Brain pericyte (primary cell): ENCODE measurements around the gene AIF1L.

Experiments
- DNase-seq: peaks from one replicate; pipeline ENCODE4 v3.0.0-alpha.2; 2012; ENCODE audit warnings: low read depth, low spot score

The AIF1L gene

DNA sequence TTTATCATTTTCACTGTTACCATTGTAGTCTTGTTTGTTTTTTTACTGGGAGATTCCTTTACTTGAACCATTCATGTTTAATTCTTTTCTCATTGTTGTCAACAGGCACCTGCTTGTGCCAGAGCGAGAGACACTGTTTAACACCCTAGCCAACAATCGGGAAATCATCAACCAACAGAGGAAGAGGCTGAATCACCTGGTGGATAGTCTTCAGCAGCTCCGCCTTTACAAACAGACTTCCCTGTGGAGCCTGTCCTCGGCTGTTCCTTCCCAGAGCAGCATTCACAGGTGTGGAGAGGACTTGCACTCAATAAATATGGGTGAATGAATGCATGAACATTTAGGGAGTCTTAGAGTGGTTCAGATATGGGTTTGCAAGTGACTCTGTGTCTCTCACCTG lies 66.6 kb downstream of the AIF1L start:
- no peak for DNase-seq

- DNase-seq, result no peak
Measured at GRCh38 chr9:131165523-131165922, 69.2 kb downstream of the AIF1L start.

DNA sequence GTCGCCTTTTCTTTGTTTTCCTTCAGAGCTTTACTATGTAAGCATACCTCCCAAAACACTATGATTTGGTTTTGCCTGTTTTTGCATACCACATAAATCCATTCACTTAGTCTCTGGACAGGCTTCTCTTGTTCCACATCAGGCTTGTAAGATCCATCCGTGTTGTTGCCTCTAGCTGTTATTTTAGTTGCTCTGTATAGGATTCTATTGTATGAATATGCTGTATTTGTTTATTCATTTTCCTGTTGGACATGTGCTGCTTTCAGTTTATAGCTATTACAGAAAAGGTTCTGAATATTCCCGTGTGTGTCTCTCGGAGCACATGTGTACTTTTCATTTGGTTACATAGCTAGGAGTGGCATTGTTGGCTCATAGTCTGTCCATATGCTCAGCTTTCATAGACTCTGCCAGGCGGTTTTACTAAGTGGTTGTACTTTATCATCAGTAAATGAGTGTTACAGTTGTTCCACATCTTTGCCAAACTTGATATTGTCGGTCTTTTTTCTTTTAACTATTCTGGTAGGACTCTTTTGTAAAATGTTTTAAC lies 70.9 kb downstream of the AIF1L start:
- DNase-seq, result no peak

GRCh38 chr9:131167936-131168335 lies 71.6 kb downstream of the AIF1L start:
- no peak for DNase-seq

DNA sequence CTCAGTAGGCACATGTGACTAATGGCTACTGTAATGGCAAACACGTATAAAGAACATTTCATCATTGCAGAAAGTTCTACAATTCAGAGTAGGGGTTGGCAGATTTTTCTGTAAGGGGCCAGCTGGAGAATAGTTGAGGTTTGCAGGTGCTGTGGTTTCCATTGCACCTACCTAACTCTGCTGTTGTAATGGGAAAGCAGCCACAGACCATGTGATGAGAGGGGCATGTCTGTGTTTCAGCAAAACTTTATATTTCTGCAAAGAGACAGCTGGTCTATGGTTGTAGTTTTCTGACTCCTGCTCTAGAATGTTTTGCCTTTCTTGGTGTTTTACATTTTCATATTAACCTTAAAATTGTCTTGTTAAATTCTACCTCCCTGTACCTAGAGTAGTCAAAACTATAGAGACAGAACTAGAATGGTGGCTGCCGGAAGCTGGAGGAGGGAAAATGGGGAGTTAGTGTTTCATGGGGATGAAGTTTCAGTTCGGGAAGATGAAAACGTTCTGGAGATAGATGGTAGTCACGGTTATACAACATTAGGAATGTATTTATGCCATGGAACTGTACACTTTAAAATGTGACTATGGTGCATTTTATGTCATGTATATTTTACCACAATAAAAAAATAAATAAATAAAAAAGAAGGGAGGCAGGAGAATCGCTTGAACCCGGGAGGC lies 73.4 kb downstream of the AIF1L start:
- DNase-seq, result no peak
